GM23338 (cell line): ENCODE results near the gene APC2. TPM values are rescaled to one million over a fixed set of nuclear protein-coding genes. Genes with fewer than 3 reads are reported as not detected.

Experiments used
- ATAC-seq: fragments of 200-7000 bp; cut with Tn5 transposase; 3 replicates; pipeline ENCODE4 v1.9.1; 2020
- DNase-seq: peaks from one replicate; pipeline ENCODE4 v3.0.0-alpha.2; 2015; ENCODE audit warnings: low spot score
- H2AFZ ChIP-seq: fragments of 200-600 bp; sonication (generic); 2 replicates; pipeline ENCODE4 v1.8.0; 2016; ENCODE audit warnings: antibody characterized with exemption, mild to moderate bottlenecking, moderate library complexity
- H3F3A ChIP-seq: fragments of 200-600 bp; sonication (generic); replicated peaks from 2 replicates; pipeline ENCODE4 v1.8.0; 2017; ENCODE audit warnings: antibody characterized with exemption, mixed run types, low read depth
- H3K27ac ChIP-seq: fragments of 200-600 bp; sonication (generic); 2 replicates; pipeline ENCODE4 v1.6.1; 2016; ENCODE audit warnings: low read depth
- H3K27me3 ChIP-seq: fragments of 200-600 bp; sonication (generic); 2 replicates; pipeline ENCODE4 v1.8.0; 2016; ENCODE audit warnings: mild to moderate bottlenecking, mixed run types, moderate library complexity; ENCODE audit not compliant: insufficient read depth
- H3K36me3 ChIP-seq: fragments of 200-600 bp; sonication (generic); 2 replicates; pipeline ENCODE4 v1.8.0; 2016; ENCODE audit warnings: mild to moderate bottlenecking; ENCODE audit not compliant: insufficient read depth
- H3K4me1 ChIP-seq: fragments of 200-600 bp; sonication (generic); 2 replicates; pipeline ENCODE4 v1.8.0; 2016; ENCODE audit warnings: mild to moderate bottlenecking, moderate library complexity; ENCODE audit not compliant: insufficient read depth
- H3K4me2 ChIP-seq: fragments of 200-600 bp; sonication (generic); 2 replicates; pipeline ENCODE4 v1.7.1; 2017; ENCODE audit warnings: mixed run types
- H3K4me3 ChIP-seq: fragments of 200-600 bp; sonication (generic); 2 replicates; pipeline ENCODE4 v1.6.1; 2016; ENCODE audit warnings: mixed run types
- H3K79me2 ChIP-seq: fragments of 200-600 bp; sonication (generic); replicated peaks from 2 replicates; pipeline ENCODE4 v1.8.0; 2017; ENCODE audit warnings: mild to moderate bottlenecking; ENCODE audit not compliant: insufficient read depth
- H3K9me2 ChIP-seq: fragments of 200-600 bp; sonication (generic); 2 replicates; pipeline ENCODE4 v1.8.0; 2017; ENCODE audit not compliant: insufficient read depth
- H4K20me1 ChIP-seq: fragments of 200-600 bp; sonication (generic); replicated peaks from 2 replicates; pipeline ENCODE4 v1.8.0; 2017; ENCODE audit warnings: mild to moderate bottlenecking; ENCODE audit not compliant: insufficient read depth
- H3K27ac Mint-ChIP-seq: 2 replicates; pipeline ENCODE4 v1.8.0; 2020; ENCODE audit warnings: inconsistent platforms, mild to moderate bottlenecking, moderate library complexity, mixed read lengths
- H3K27me3 Mint-ChIP-seq: 3 replicates; pipeline ENCODE4 v1.8.0; 2022; ENCODE audit warnings: low read depth, mild to moderate bottlenecking, moderate library complexity, mixed read lengths, inconsistent platforms; ENCODE audit not compliant: insufficient read depth, poor library complexity
- H3K36me3 Mint-ChIP-seq: 3 replicates; pipeline ENCODE4 v1.8.0; 2021; ENCODE audit warnings: low read depth, mild to moderate bottlenecking, inconsistent platforms, moderate library complexity, mixed read lengths
- H3K4me1 Mint-ChIP-seq: 3 replicates; pipeline ENCODE4 v1.8.0; 2020; ENCODE audit warnings: mild to moderate bottlenecking, inconsistent platforms, mixed read lengths
- H3K4me3 Mint-ChIP-seq: 3 replicates; pipeline ENCODE4 v1.8.0; 2021; ENCODE audit warnings: moderate library complexity, mild to moderate bottlenecking, inconsistent platforms, mixed read lengths
- H3K9me3 Mint-ChIP-seq: 3 replicates; pipeline ENCODE4 v1.8.0; 2020; ENCODE audit warnings: moderate library complexity, mild to moderate bottlenecking, inconsistent platforms, mixed read lengths
- EZH2phosphoT487 ChIP-seq: fragments of 200-600 bp; sonication (generic); IDR thresholded peaks from one replicate; pipeline ENCODE4 v1.8.1; 2018; ENCODE audit warnings: antibody characterized with exemption; ENCODE audit not compliant: unreplicated experiment
- JUNB ChIP-seq: IDR thresholded peaks from one replicate; pipeline ENCODE4 v1.6.1; 2016; ENCODE audit warnings: antibody characterized with exemption; ENCODE audit not compliant: unreplicated experiment
- NANOG ChIP-seq: IDR thresholded peaks from 2 replicates; pipeline ENCODE4 v1.6.1; 2016; ENCODE audit warnings: antibody characterized with exemption, borderline replicate concordance
- POLR2AphosphoS5 ChIP-seq: IDR thresholded peaks from 2 replicates; pipeline ENCODE4 v1.6.1; 2016; ENCODE audit warnings: antibody characterized with exemption, low read depth
- STAT1 ChIP-seq: IDR thresholded peaks from one replicate; pipeline ENCODE4 v1.6.1; 2016; ENCODE audit warnings: antibody characterized with exemption; ENCODE audit not compliant: unreplicated experiment
- ZNF114 ChIP-seq: fragments of 250-450 bp; sonication (Bioruptor Pico); IDR thresholded peaks from 2 replicates; pipeline ENCODE4 v1.5.0; 2020; ENCODE audit warnings: mild to moderate bottlenecking, moderate library complexity
- ZNF331 ChIP-seq: fragments of 250-450 bp; sonication (Bioruptor Pico); IDR thresholded peaks from 2 replicates; pipeline ENCODE4 v1.5.0; 2020; ENCODE audit warnings: low read depth, mild to moderate bottlenecking, moderate library complexity
- polyA plus RNA-seq: library from polyadenylated mRNA; unstranded; fragments of >200 nt; fragmentation: Nextera tagmentation; extraction: Ambion mirVana; gene quantifications from 2 replicates; pipeline ENCODE4 v1.2.1, GENCODE V29; 2016
- total RNA-seq: library from RNA; depleted of rRNA; stranded (reverse); fragments of >200 nt; shearing (Covaris generic); gene quantifications from 2 replicates; pipeline ENCODE4 v1.2.3, GENCODE V29; 2014
- TF ChIP-seq, protein P1 (sequence below), 2 experiments: fragments of 200-600 bp in 1 of 2; sonication (generic) in 1 of 2; conservative IDR thresholded peaks; 2 replicates each; pipeline versions ENCODE4 v1.5.1 to v1.6.1; 2016 to 2017; ENCODE audit warnings: antibody characterized with exemption in 2 of 2, low read depth in 2 of 2, mild to moderate bottlenecking in 2 of 2, moderate library complexity in 1 of 2
- TF ChIP-seq, protein P2 (sequence below): IDR thresholded peaks from one replicate; pipeline ENCODE4 v1.6.1; 2018; ENCODE audit warnings: antibody characterized with exemption; ENCODE audit not compliant: unreplicated experiment
- TF ChIP-seq, protein P3 (sequence below): IDR thresholded peaks from 2 replicates; pipeline ENCODE4 v1.6.1; 2016; ENCODE audit warnings: antibody characterized with exemption

Gene APC2
- total and polyA plus RNA-seq, 2 experiments from 2014 or later: 1.4 to 18.3 TPM

DNA sequence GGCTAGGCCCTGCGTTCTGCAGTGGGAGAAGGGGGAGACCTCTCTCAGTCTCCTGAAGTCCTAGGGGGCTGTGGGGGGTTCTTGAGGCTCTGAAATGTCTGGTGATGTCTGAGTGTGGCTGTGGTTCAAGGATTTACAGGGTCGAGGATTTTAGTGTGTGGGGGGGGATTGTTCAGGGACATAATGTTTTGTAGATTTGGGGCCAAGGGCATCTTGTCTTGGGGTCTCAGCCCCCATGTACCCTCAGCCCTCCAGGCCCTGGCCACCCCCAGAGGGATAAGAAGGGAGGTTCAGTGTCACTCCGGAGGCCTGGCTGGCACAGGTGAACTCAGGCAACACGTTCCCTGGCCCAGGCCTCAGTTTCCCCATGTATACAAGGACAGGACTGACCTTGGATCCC is 2.4 kb upstream of the APC2 start:
- no peaks in the 10 kb centered on the region for H3K36me3 ChIP-seq
- H3K4me3 ChIP-seq: peak overlapping the region; percentile 83; the same call in 1 of the 2 replicates
- no peak for TF ChIP-seq NANOG
- TF ChIP-seq, protein P1, sequence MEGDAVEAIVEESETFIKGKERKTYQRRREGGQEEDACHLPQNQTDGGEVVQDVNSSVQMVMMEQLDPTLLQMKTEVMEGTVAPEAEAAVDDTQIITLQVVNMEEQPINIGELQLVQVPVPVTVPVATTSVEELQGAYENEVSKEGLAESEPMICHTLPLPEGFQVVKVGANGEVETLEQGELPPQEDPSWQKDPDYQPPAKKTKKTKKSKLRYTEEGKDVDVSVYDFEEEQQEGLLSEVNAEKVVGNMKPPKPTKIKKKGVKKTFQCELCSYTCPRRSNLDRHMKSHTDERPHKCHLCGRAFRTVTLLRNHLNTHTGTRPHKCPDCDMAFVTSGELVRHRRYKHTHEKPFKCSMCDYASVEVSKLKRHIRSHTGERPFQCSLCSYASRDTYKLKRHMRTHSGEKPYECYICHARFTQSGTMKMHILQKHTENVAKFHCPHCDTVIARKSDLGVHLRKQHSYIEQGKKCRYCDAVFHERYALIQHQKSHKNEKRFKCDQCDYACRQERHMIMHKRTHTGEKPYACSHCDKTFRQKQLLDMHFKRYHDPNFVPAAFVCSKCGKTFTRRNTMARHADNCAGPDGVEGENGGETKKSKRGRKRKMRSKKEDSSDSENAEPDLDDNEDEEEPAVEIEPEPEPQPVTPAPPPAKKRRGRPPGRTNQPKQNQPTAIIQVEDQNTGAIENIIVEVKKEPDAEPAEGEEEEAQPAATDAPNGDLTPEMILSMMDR (conservative IDR thresholded peaks at IDR 0.05; ENCODE audit: low read depth in 2 of 2): no peak
- TF ChIP-seq, protein P2, sequence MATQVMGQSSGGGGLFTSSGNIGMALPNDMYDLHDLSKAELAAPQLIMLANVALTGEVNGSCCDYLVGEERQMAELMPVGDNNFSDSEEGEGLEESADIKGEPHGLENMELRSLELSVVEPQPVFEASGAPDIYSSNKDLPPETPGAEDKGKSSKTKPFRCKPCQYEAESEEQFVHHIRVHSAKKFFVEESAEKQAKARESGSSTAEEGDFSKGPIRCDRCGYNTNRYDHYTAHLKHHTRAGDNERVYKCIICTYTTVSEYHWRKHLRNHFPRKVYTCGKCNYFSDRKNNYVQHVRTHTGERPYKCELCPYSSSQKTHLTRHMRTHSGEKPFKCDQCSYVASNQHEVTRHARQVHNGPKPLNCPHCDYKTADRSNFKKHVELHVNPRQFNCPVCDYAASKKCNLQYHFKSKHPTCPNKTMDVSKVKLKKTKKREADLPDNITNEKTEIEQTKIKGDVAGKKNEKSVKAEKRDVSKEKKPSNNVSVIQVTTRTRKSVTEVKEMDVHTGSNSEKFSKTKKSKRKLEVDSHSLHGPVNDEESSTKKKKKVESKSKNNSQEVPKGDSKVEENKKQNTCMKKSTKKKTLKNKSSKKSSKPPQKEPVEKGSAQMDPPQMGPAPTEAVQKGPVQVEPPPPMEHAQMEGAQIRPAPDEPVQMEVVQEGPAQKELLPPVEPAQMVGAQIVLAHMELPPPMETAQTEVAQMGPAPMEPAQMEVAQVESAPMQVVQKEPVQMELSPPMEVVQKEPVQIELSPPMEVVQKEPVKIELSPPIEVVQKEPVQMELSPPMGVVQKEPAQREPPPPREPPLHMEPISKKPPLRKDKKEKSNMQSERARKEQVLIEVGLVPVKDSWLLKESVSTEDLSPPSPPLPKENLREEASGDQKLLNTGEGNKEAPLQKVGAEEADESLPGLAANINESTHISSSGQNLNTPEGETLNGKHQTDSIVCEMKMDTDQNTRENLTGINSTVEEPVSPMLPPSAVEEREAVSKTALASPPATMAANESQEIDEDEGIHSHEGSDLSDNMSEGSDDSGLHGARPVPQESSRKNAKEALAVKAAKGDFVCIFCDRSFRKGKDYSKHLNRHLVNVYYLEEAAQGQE: no peak
- Mint-ChIP-seq H3K27ac (no peak overlapping the region), H3K27me3 (peaks cover 61% of the 10 kb centered on the region), H3K36me3 (peaks cover 6% of the 10 kb centered on the region), H3K4me3 (peak overlapping the region; percentile 37; the same call in 1 of the 3 replicates), H3K4me1 (peaks cover 34% of the 10 kb centered on the region), H3K9me3 (no peaks in the 10 kb centered on the region; the same call in 2 of the 3 replicates)
- ATAC-seq (no peak), DNase-seq (no peak)
- H3K4me2 ChIP-seq: no peak overlapping the region
- peaks cover 39% of the 10 kb centered on the region for H3F3A ChIP-seq
- H3K27ac ChIP-seq: no peak overlapping the region
- H3K4me1 ChIP-seq: peaks cover 26% of the 10 kb centered on the region; the same call in 1 of the 2 replicates
- 0 out of 2 replicates have a peak, but pooled peaks cover under 1% of the 10 kb centered on the region for H4K20me1 ChIP-seq
- no peaks in the 10 kb centered on the region for H3K9me2 ChIP-seq
- 0 out of 2 replicates have a peak, but pooled peaks cover 3% of the 10 kb centered on the region for H3K79me2 ChIP-seq
- H3K27me3 ChIP-seq: peaks cover 45% of the 10 kb centered on the region
- H2AFZ ChIP-seq: no peak overlapping the region

DNA sequence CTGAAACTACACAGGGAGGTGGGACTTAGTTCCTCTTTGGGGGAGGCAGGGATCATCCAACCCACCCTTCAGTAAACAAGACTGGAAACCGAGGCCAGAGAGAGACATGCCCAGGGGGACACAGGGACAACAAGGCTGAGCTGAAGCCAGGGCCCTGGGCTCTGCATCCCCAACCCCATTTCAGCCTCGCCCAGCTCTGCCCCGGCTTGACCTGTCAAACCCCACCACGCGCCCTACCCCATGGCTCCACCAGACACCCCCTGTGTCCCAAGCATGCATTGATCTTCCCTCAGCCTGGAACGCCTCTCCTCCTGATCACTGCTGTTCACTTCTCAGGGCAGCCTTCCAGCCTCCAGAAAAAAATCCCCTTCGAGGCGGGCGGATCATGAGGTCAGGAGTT is 2.0 kb upstream of the APC2 start:
- Histone ChIP-seq H3K4me3 (no peak overlapping the region), H3K4me1 (peaks cover 30% of the 10 kb centered on the region; the same call in 1 of the 2 replicates), H3K27ac (no peak overlapping the region), H3K27me3 (peaks cover 45% of the 10 kb centered on the region), H3K79me2 (0 out of 2 replicates have a peak, but pooled peaks cover 3% of the 10 kb centered on the region), H2AFZ (no peak overlapping the region), H3K4me2 (no peak overlapping the region), H4K20me1 (no peaks in the 10 kb centered on the region), H3K36me3 (no peaks in the 10 kb centered on the region), H3K9me2 (no peaks in the 10 kb centered on the region), H3F3A (peaks cover 36% of the 10 kb centered on the region)
- ATAC-seq: no peak
- no peak for DNase-seq
- H3K9me3 Mint-ChIP-seq: no peaks in the 10 kb centered on the region; the same call in 2 of the 3 replicates
- H3K4me1 Mint-ChIP-seq: peaks cover 32% of the 10 kb centered on the region
- no peak overlapping the region for H3K27ac Mint-ChIP-seq
- H3K4me3 Mint-ChIP-seq: peak overlapping the region; percentile 37; the same call in 1 of the 3 replicates
- peaks cover 61% of the 10 kb centered on the region for H3K27me3 Mint-ChIP-seq
- peaks cover 2% of the 10 kb centered on the region for H3K36me3 Mint-ChIP-seq
- TF ChIP-seq NANOG (no peak), ZNF114 (CRISPR knock-in tag) (no peak), EZH2phosphoT487 (no peak), STAT1 (no peak), JUNB (no peak), ZNF331 (CRISPR knock-in tag) (no peak), POLR2AphosphoS5 (no peak)
- TF ChIP-seq, protein P3, sequence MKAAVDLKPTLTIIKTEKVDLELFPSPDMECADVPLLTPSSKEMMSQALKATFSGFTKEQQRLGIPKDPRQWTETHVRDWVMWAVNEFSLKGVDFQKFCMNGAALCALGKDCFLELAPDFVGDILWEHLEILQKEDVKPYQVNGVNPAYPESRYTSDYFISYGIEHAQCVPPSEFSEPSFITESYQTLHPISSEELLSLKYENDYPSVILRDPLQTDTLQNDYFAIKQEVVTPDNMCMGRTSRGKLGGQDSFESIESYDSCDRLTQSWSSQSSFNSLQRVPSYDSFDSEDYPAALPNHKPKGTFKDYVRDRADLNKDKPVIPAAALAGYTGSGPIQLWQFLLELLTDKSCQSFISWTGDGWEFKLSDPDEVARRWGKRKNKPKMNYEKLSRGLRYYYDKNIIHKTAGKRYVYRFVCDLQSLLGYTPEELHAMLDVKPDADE: no peak
- TF ChIP-seq, protein P2: no peak
